Keratinocyte (primary cell): ENCODE measurements around the gene DOCK3.

Experiments
- CTCF ChIP-seq, 3 experiments: IDR thresholded peaks in 1 of 3; conservative IDR thresholded peaks in 1 of 3; optimal IDR thresholded peaks in 1 of 3; 2 replicates in 2 of 3; 3 replicates in 1 of 3; pipeline versions ENCODE3 to v1.5.1; 2011; ENCODE audit warnings: low read length in 3 of 3, mild to moderate bottlenecking in 3 of 3, moderate library complexity in 2 of 3, control low read depth in 1 of 3, inconsistent platforms in 1 of 3; ENCODE audit not compliant: insufficient read depth in 2 of 3; ENCODE audit errors: extremely low read depth in 1 of 3
- EZH2 ChIP-seq: IDR thresholded peaks from one replicate; pipeline ENCODE4 v1.6.1; 2012; ENCODE audit warnings: inconsistent platforms, mild to moderate bottlenecking, low read length, moderate library complexity

GRCh38 chr3:50961386-50961785 lies 286.7 kb downstream of the DOCK3 start:
- TF ChIP-seq CTCF (optimal IDR thresholded peaks at IDR 0.05 in 1 of 3, IDR thresholded peaks at IDR 0.05 in 1 of 3, conservative IDR thresholded peaks at IDR 0.05 in 1 of 3; ENCODE audit: extremely low read depth in 1 of 3, insufficient read depth in 2 of 3, low read length in 3 of 3) (no peak), EZH2 (no peak)
